ENCODE measurements around the gene ZBTB20. TPM values are rescaled to one million over a fixed set of nuclear protein-coding genes. Genes with fewer than 3 reads are reported as not detected.

The ZBTB20 gene
- total RNA-seq, 5 donors from 2014 or later (not counting 1 experiment from before 2014, with no cell fraction given): 43.1 to 80.7 (median 48.4) TPM

DNA sequence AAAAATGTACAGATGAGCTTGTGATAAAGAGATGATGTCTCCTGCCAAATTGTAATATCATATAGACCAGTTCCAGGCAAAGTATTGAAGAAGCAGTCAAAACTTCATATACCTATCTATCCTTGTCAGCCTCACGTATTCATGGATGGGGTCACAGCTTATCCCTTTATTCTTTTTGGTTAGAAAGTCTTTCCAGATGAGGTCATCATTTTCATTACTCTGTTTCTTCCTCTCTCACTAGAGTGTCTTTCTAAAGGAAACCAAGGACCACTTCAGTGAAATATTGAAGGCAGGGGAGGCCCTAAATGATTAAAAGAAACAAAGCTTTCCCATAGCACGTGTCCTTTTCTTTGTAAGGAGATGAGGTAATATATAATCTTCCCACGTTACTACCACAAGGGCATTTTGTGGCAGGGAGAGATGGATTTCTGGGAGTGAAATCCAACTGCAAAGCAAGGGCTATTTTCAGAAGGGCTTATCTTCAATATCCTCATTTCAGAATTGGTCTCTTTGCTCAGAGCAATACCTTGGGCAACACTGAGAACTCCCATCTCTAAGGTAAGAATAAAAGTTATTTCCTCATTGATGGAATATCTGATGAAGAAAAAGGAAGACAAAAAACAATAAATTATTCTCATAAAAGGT, 593.0 kb downstream of the ZBTB20 start:
- CTCF ChIA-PET: no interaction called here

GRCh38 chr3:114552527-114552812, 594.6 kb downstream of the ZBTB20 start:
- Mint-ChIP-seq H3K27ac (no peak overlapping the region), H3K36me3 (peaks cover 49% of the 10 kb centered on the region), H3K4me3 (no peak overlapping the region), H3K9me3 (no peaks in the 10 kb centered on the region), H3K4me1 (no peaks in the 10 kb centered on the region), H3K27me3 (no peaks in the 10 kb centered on the region)
- DNase-seq (no peak), ATAC-seq (replicated peaks in 1 of 4) (no peak)
- no peak overlapping the region for H3K27ac ChIP-seq (ENCODE audit: low read length)
- no peaks in the 10 kb centered on the region for H3K27me3 ChIP-seq (replicated peaks in 1 of 2; ENCODE audit: control insufficient read depth in 2 of 2, extremely low read depth in 1 of 2, insufficient read depth in 2 of 2, low read length in 1 of 2)
- H3K4me1 ChIP-seq (ENCODE audit: control insufficient read depth in 1 of 2, extremely low read depth in 1 of 2, insufficient read depth in 2 of 2, low read length in 2 of 2): no peaks in the 10 kb centered on the region
- ChIA-PET POLR2A (interaction anchor here in 1 of 2 donors (0.6 kb wide), 1 partner anchor 14 kb away, joined by 3 read pairs; no protein-coding TSS in a partner anchor), CTCF (interaction anchor here in 1 of 2 donors (1.4 kb wide), 1 partner anchor 41 kb away, joined by 4 read pairs; no protein-coding TSS in a partner anchor)
- no CpG with 5 or more reads among the region's 1 CpG for WGBS (ENCODE audit: insufficient coverage)
- H3K36me3 ChIP-seq (ENCODE audit: control insufficient read depth in 2 of 2, extremely low read depth in 1 of 2, insufficient read depth in 1 of 2, low read length in 1 of 2): no peaks in the 10 kb centered on the region
- H3K9me3 ChIP-seq: no peaks in the 10 kb centered on the region
- H3K4me3 ChIP-seq (ENCODE audit: control insufficient read depth in 1 of 2, extremely low read depth in 1 of 2, low read length in 1 of 2): no peak overlapping the region

More for the DNA sequence above, 593.0 kb downstream of the ZBTB20 start:
- Mint-ChIP-seq H3K4me1 (no peaks in the 10 kb centered on the region), H3K9me3 (no peaks in the 10 kb centered on the region), H3K36me3 (peaks cover 50% of the 10 kb centered on the region), H3K27ac (no peak overlapping the region), H3K27me3 (no peaks in the 10 kb centered on the region), H3K4me3 (no peak overlapping the region)
- no peak for DNase-seq
- WGBS (ENCODE audit: insufficient coverage): 86% methylated on average over 1 of the region's 3 CpGs
- Histone ChIP-seq H3K4me1 (ENCODE audit: control insufficient read depth in 1 of 2, extremely low read depth in 1 of 2, insufficient read depth in 2 of 2, low read length in 2 of 2) (no peaks in the 10 kb centered on the region), H3K27me3 (replicated peaks in 1 of 2; ENCODE audit: control insufficient read depth in 2 of 2, extremely low read depth in 1 of 2, insufficient read depth in 2 of 2, low read length in 1 of 2) (no peaks in the 10 kb centered on the region), H3K9me3 (no peaks in the 10 kb centered on the region), H3K36me3 (ENCODE audit: control insufficient read depth in 2 of 2, extremely low read depth in 1 of 2, insufficient read depth in 1 of 2, low read length in 1 of 2) (no peaks in the 10 kb centered on the region), H3K27ac (ENCODE audit: low read length) (no peak overlapping the region), H3K4me3 (ENCODE audit: control insufficient read depth in 1 of 2, extremely low read depth in 1 of 2, low read length in 1 of 2) (no peak overlapping the region)
- ATAC-seq (replicated peaks in 1 of 4): no peak
- POLR2A ChIA-PET: no interaction called here

GRCh38 chr3:114551770-114552526, 595.1 kb downstream of the ZBTB20 start:
- Histone ChIP-seq H3K27me3 (replicated peaks in 1 of 2; ENCODE audit: control insufficient read depth in 2 of 2, extremely low read depth in 1 of 2, insufficient read depth in 2 of 2, low read length in 1 of 2) (no peaks in the 10 kb centered on the region), H3K4me3 (ENCODE audit: control insufficient read depth in 1 of 2, extremely low read depth in 1 of 2, low read length in 1 of 2) (no peak overlapping the region), H3K9me3 (no peaks in the 10 kb centered on the region), H3K27ac (ENCODE audit: low read length) (no peak overlapping the region), H3K4me1 (ENCODE audit: control insufficient read depth in 1 of 2, extremely low read depth in 1 of 2, insufficient read depth in 2 of 2, low read length in 2 of 2) (no peaks in the 10 kb centered on the region), H3K36me3 (ENCODE audit: control insufficient read depth in 2 of 2, extremely low read depth in 1 of 2, insufficient read depth in 1 of 2, low read length in 1 of 2) (no peaks in the 10 kb centered on the region)
- no CpG with 5 or more reads among the region's 4 CpGs for WGBS (ENCODE audit: insufficient coverage)
- DNase-seq: no peak
- Mint-ChIP-seq H3K27ac (no peak overlapping the region), H3K4me1 (no peaks in the 10 kb centered on the region), H3K4me3 (no peak overlapping the region), H3K9me3 (no peaks in the 10 kb centered on the region), H3K36me3 (peaks cover 48% of the 10 kb centered on the region), H3K27me3 (no peaks in the 10 kb centered on the region)
- CTCF ChIA-PET: interaction anchor here in 1 of 2 donors (0.6 to 1.4 kb wide), 2 partner anchors 38 to 40 kb away, joined by 4 read pairs; no protein-coding TSS in a partner anchor
- no peak for ATAC-seq (replicated peaks in 1 of 4)
- POLR2A ChIA-PET: interaction anchor here (0.6 to 0.7 kb wide), 3 partner anchors 15 to 1224 kb away, joined by 3 to 6 read pairs (median 6); no protein-coding TSS in a partner anchor

DNA sequence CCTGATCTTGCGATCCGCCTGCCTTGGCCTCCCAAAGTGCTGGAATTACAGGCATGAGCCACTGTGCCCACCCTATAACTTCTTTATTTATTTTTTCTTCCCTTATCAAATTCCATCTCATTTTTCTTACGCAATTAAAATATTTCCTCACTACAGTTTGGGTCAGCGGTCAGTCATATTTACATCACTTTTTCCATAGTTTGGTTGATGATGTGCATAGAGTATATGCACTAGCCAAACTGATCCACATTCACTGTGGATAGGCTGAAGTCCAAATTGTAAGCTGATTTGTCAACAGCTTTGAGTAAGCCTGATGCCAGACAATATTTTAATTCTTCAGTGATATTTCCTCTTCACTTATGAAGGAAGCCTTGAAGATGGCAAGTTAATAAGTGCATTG, 596.9 kb downstream of the ZBTB20 start:
- no peaks in the 10 kb centered on the region for H3K36me3 ChIP-seq (ENCODE audit: control insufficient read depth in 2 of 2, extremely low read depth in 1 of 2, insufficient read depth in 1 of 2, low read length in 1 of 2)
- ATAC-seq (replicated peaks in 1 of 4) (no peak), DNase-seq (no peak)
- H3K9me3 Mint-ChIP-seq: no peaks in the 10 kb centered on the region
- no peaks in the 10 kb centered on the region for H3K27me3 Mint-ChIP-seq
- H3K4me3 ChIP-seq (ENCODE audit: control insufficient read depth in 1 of 2, extremely low read depth in 1 of 2, low read length in 1 of 2): no peak overlapping the region
- CTCF ChIA-PET: no interaction called here
- H3K4me1 Mint-ChIP-seq: peaks cover 0 to 1% (median 0%) of the 10 kb centered on the region in 3 donors
- no peaks in the 10 kb centered on the region for H3K27me3 ChIP-seq (replicated peaks in 1 of 2; ENCODE audit: control insufficient read depth in 2 of 2, extremely low read depth in 1 of 2, insufficient read depth in 2 of 2, low read length in 1 of 2)
- POLR2A ChIA-PET: no interaction called here
- H3K36me3 Mint-ChIP-seq: peaks cover 44% of the 10 kb centered on the region
- WGBS (ENCODE audit: insufficient coverage): 100% methylated on average over 2 of the region's 4 CpGs
- H3K4me3 Mint-ChIP-seq: no peak overlapping the region
- H3K27ac Mint-ChIP-seq: no peak overlapping the region
- no peaks in the 10 kb centered on the region for H3K9me3 ChIP-seq
- no peak overlapping the region for H3K27ac ChIP-seq (ENCODE audit: low read length)
- H3K4me1 ChIP-seq (ENCODE audit: control insufficient read depth in 1 of 2, extremely low read depth in 1 of 2, insufficient read depth in 2 of 2, low read length in 2 of 2): no peaks in the 10 kb centered on the region

- DNase-seq (no peak), ATAC-seq (replicated peaks in 1 of 4) (no peak)
- ChIA-PET CTCF (interaction anchor here in 1 of 2 donors (0.6 kb wide), 1 partner anchor 355 kb away, joined by 4 read pairs; no protein-coding TSS in a partner anchor), POLR2A (interaction anchor here in 1 of 2 donors (0.5 kb wide), 1 partner anchor 290 kb away, joined by 3 read pairs; no protein-coding TSS in a partner anchor)
- H3K4me3 Mint-ChIP-seq: no peak overlapping the region
- H3K27me3 Mint-ChIP-seq: no peaks in the 10 kb centered on the region
- H3K9me3 Mint-ChIP-seq: no peaks in the 10 kb centered on the region
- no peak overlapping the region for H3K27ac ChIP-seq (ENCODE audit: low read length)
- no peaks in the 10 kb centered on the region for H3K9me3 ChIP-seq
- no peak overlapping the region for H3K4me3 ChIP-seq (ENCODE audit: control insufficient read depth in 1 of 2, extremely low read depth in 1 of 2, low read length in 1 of 2)
- peaks cover 24% of the 10 kb centered on the region for H3K36me3 Mint-ChIP-seq
- no peaks in the 10 kb centered on the region for H3K27me3 ChIP-seq (replicated peaks in 1 of 2; ENCODE audit: control insufficient read depth in 2 of 2, extremely low read depth in 1 of 2, insufficient read depth in 2 of 2, low read length in 1 of 2)
- H3K4me1 Mint-ChIP-seq: peaks cover 0 to 2% (median 0%) of the 10 kb centered on the region in 3 donors
- WGBS (ENCODE audit: insufficient coverage): no CpG with 5 or more reads among the region's 1 CpG
- no peaks in the 10 kb centered on the region for H3K4me1 ChIP-seq (ENCODE audit: control insufficient read depth in 1 of 2, extremely low read depth in 1 of 2, insufficient read depth in 2 of 2, low read length in 2 of 2)
- H3K36me3 ChIP-seq (ENCODE audit: control insufficient read depth in 2 of 2, extremely low read depth in 1 of 2, insufficient read depth in 1 of 2, low read length in 1 of 2): no peaks in the 10 kb centered on the region
- H3K27ac Mint-ChIP-seq: no peak overlapping the region
These were observed 601.9 kb downstream of the ZBTB20 start for GRCh38 chr3:114545193-114545592.

- Histone ChIP-seq H3K27ac (ENCODE audit: low read length) (no peak overlapping the region), H3K4me3 (ENCODE audit: control insufficient read depth in 1 of 2, extremely low read depth in 1 of 2, low read length in 1 of 2) (no peak overlapping the region), H3K4me1 (ENCODE audit: control insufficient read depth in 1 of 2, extremely low read depth in 1 of 2, insufficient read depth in 2 of 2, low read length in 2 of 2) (no peaks in the 10 kb centered on the region), H3K36me3 (ENCODE audit: control insufficient read depth in 2 of 2, extremely low read depth in 1 of 2, insufficient read depth in 1 of 2, low read length in 1 of 2) (no peaks in the 10 kb centered on the region), H3K27me3 (replicated peaks in 1 of 2; ENCODE audit: control insufficient read depth in 2 of 2, extremely low read depth in 1 of 2, insufficient read depth in 2 of 2, low read length in 1 of 2) (no peaks in the 10 kb centered on the region), H3K9me3 (no peaks in the 10 kb centered on the region)
- Mint-ChIP-seq H3K27me3 (no peaks in the 10 kb centered on the region), H3K36me3 (peaks cover 28% of the 10 kb centered on the region), H3K4me3 (no peak overlapping the region), H3K9me3 (peaks cover 0 to 4% (median 4%) of the 10 kb centered on the region in 3 donors), H3K27ac (no peak overlapping the region), H3K4me1 (peaks cover 0 to 2% (median under 1%) of the 10 kb centered on the region in 3 donors)
- ChIA-PET POLR2A (no interaction called here), CTCF (interaction anchor here in 1 of 2 donors (0.6 kb wide), 1 partner anchor 77 kb away, joined by 3 read pairs; no protein-coding TSS in a partner anchor)
- ATAC-seq (replicated peaks in 1 of 4) (no peak), DNase-seq (no peak)
- WGBS (ENCODE audit: insufficient coverage): 89% methylated on average over 1 of the region's 1 CpG
These were observed 604.7 kb downstream of the ZBTB20 start for GRCh38 chr3:114542359-114542758.

Measured in T-cell (primary cell).